ENCODE results near the gene PLK2. TPM values are rescaled to one million over a fixed set of nuclear protein-coding genes. Genes with fewer than 3 reads are reported as not detected.

The PLK2 gene
- total RNA-seq, 2 experiments from 2014 or later = 4.9 to 7.5 TPM

DNA sequence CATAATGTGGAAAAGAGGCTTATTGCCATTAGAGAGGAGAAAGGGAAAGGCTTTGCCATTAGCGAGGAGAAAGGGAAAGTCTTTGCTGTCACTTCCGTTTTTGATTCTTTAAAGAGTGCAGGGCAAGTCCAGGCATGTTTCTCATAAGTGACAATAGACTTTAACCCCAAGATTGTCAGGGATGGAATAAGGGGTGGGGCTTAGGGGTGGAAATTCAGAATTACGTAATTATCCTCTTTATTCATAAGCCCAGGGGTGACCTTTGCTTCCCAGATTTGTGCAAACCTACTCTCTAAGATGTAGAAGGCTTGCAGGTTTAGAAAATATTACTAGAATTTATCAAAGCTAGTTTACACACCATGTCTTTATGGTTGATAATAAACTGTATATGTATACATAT is 2.3 kb upstream of the PLK2 start:
- no peak for DNase-seq
- H3K27ac Mint-ChIP-seq = no peak overlapping the region
- CTCF ChIA-PET = interaction anchor here (2.7 to 4.1 kb wide), 3 partner anchors 812 to 1164 kb away, joined by 19 to 34 read pairs (median 22); no protein-coding TSS in a partner anchor
- H3K4me3 Mint-ChIP-seq = no peak overlapping the region
- ATAC-seq = no peak
- peaks cover 29% of the 10 kb centered on the region for H3K27me3 Mint-ChIP-seq
- H3K9me3 Mint-ChIP-seq (ENCODE audit: low read depth) = no peaks in the 10 kb centered on the region
- H3K36me3 Mint-ChIP-seq = no peaks in the 10 kb centered on the region
- peaks cover 26% of the 10 kb centered on the region for H3K4me1 Mint-ChIP-seq

- DNase-seq = peak; percentile 91
- Mint-ChIP-seq H3K36me3 (no peaks in the 10 kb centered on the region), H3K4me3 (peak overlapping the region; percentile 70), H3K4me1 (peaks cover 19% of the 10 kb centered on the region), H3K27me3 (peaks cover 34% of the 10 kb centered on the region), H3K9me3 (ENCODE audit: low read depth) (no peaks in the 10 kb centered on the region), H3K27ac (peak overlapping the region; percentile 52)
- peak; percentile 76 for ATAC-seq
- CTCF ChIA-PET = interaction anchor here (0.6 to 4.1 kb wide), 16 partner anchors 12 to 1165 kb away, joined by 3 to 34 read pairs (median 4); no protein-coding TSS in a partner anchor
Observed at GRCh38 chr5:58460732-58461286, 923 bp upstream of the PLK2 start.

GRCh38 chr5:58459146-58460001 is 512 bp downstream of the PLK2 start:
- ATAC-seq = peak; percentile 1
- peak overlapping the region; percentile 70 for H3K4me3 Mint-ChIP-seq
- no peaks in the 10 kb centered on the region for H3K9me3 Mint-ChIP-seq (ENCODE audit: low read depth)
- CTCF ChIA-PET = interaction anchor here (1.9 to 4.1 kb wide), 5 partner anchors 11 to 1161 kb away, joined by 4 to 34 read pairs (median 16); no protein-coding TSS in a partner anchor
- H3K36me3 Mint-ChIP-seq = no peaks in the 10 kb centered on the region
- peaks cover 34% of the 10 kb centered on the region for H3K27me3 Mint-ChIP-seq
- H3K27ac Mint-ChIP-seq = no peak overlapping the region
- DNase-seq = no peak
- H3K4me1 Mint-ChIP-seq = peaks cover 19% of the 10 kb centered on the region

DNA sequence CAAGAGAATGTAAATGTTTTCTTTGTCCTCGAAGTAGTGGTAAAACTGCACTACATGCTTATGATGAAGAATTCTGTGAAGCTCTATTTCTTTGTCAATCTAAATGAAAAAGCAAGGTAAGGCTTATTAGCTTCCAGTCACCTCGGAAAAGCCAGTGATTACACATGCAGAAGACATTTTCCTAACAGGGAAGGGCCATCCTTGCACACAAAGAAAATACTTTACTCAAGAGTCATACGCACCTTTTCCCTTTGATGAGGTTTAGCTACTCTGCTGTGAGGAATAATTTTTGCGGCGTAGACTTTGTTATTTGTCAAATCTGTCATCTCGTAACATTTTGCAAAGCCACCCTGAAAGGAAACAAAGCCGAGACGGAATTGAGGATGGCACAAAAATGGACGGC is 1.1 kb downstream of the PLK2 start:
- H3K27me3 Mint-ChIP-seq = peaks cover 32% of the 10 kb centered on the region
- CTCF ChIA-PET = interaction anchor here (1.9 to 4.1 kb wide), 3 partner anchors 680 to 1160 kb away, joined by 4 to 34 read pairs (median 16); no protein-coding TSS in a partner anchor

DNA sequence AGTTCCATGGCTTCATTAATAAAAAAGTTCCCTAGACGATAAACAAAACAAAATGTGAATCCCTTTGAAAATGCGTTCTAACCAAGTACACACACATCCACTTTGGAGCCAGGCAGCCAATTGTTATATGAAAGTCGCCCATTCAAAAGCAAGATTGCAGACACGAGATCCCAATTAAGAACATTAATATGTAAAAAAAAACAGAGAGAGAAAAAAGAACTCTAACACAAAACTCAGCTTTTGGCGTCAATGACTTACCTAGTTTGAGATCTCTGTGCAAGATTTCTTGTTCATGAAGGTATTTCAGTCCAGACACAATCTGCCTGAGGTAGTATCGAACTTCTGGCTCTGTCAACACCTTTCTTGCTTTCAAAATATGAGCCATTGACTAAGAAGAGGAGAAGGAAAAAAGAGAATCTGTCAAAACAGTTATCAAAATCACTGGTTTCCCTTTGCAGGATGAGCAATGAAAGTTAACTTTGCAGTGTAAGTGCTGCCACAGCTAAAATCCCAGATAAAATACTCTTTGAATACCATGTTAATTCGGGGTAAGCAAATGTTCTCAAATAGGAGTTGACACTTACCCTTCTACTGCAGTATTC is 1.6 kb downstream of the PLK2 start:
- DNase-seq (no peak), ATAC-seq (no peak)
- Mint-ChIP-seq H3K4me1 (peaks cover 19% of the 10 kb centered on the region), H3K27me3 (peaks cover 32% of the 10 kb centered on the region), H3K9me3 (ENCODE audit: low read depth) (no peaks in the 10 kb centered on the region), H3K36me3 (no peaks in the 10 kb centered on the region), H3K4me3 (peak overlapping the region; percentile 1), H3K27ac (peak overlapping the region; percentile 12)
- CTCF ChIA-PET = interaction anchor here (4.1 kb wide), 1 partner anchor 1160 kb away, joined by 34 read pairs; no protein-coding TSS in a partner anchor

More for the DNA sequence above, 1.1 kb downstream of the PLK2 start:
- no peak for ATAC-seq
- DNase-seq = no peak
- H3K9me3 Mint-ChIP-seq (ENCODE audit: low read depth) = no peaks in the 10 kb centered on the region
- H3K36me3 Mint-ChIP-seq = no peaks in the 10 kb centered on the region
- peak overlapping the region; percentile 70 for H3K4me3 Mint-ChIP-seq
- no peak overlapping the region for H3K27ac Mint-ChIP-seq
- H3K4me1 Mint-ChIP-seq = peaks cover 19% of the 10 kb centered on the region

- H3K9me3 Mint-ChIP-seq (ENCODE audit: low read depth) = no peaks in the 10 kb centered on the region
- H3K27me3 Mint-ChIP-seq = peaks cover 38% of the 10 kb centered on the region
- no peaks in the 10 kb centered on the region for H3K36me3 Mint-ChIP-seq
- no peak overlapping the region for H3K27ac Mint-ChIP-seq
- CTCF ChIA-PET = interaction anchor here (1.1 kb wide), 1 partner anchor 10 kb away, joined by 3 read pairs; no protein-coding TSS in a partner anchor
- ATAC-seq (no peak), DNase-seq (no peak)
- peaks cover 13% of the 10 kb centered on the region for H3K4me1 Mint-ChIP-seq
- H3K4me3 Mint-ChIP-seq = no peak overlapping the region
Observed at GRCh38 chr5:58457050-58457449, 2.8 kb downstream of the PLK2 start.

DNA sequence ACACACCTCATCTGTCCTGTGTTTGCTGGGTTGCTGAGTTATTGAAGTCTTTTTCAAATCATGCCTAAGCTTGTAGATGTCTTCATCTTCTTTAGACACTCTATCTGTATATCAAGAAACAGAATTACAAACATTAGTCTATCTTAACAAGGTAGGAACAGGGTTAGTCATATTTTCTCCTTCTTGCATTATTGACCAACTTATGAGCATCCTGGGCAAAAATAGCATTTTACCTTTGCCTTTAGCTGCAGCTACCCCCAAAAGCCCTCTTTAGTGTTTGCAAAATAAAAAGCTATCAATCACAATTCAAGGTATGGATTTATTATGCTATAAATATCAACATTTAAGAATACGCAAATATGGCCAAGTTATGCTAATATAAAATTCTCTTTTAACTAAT is 3.4 kb downstream of the PLK2 start:
- ATAC-seq (no peak), DNase-seq (no peak)
- Mint-ChIP-seq H3K4me1 (peaks cover 11% of the 10 kb centered on the region), H3K4me3 (no peak overlapping the region), H3K36me3 (no peaks in the 10 kb centered on the region), H3K27me3 (peaks cover 40% of the 10 kb centered on the region), H3K9me3 (ENCODE audit: low read depth) (no peaks in the 10 kb centered on the region), H3K27ac (no peak overlapping the region)
- CTCF ChIA-PET = interaction anchor here (1.1 kb wide), 1 partner anchor 10 kb away, joined by 3 read pairs; no protein-coding TSS in a partner anchor

- DNase-seq = no peak
- no peaks in the 10 kb centered on the region for H3K36me3 Mint-ChIP-seq
- no peaks in the 10 kb centered on the region for H3K9me3 Mint-ChIP-seq (ENCODE audit: low read depth)
- peaks cover 40% of the 10 kb centered on the region for H3K27me3 Mint-ChIP-seq
- ATAC-seq = no peak
- CTCF ChIA-PET = interaction anchor here (1.1 kb wide), 1 partner anchor 11 kb away, joined by 3 read pairs; no protein-coding TSS in a partner anchor
- H3K4me1 Mint-ChIP-seq = peaks cover 6% of the 10 kb centered on the region
- no peak overlapping the region for H3K27ac Mint-ChIP-seq
- H3K4me3 Mint-ChIP-seq = no peak overlapping the region
Observed at GRCh38 chr5:58456026-58456425, 3.9 kb downstream of the PLK2 start.

DNA sequence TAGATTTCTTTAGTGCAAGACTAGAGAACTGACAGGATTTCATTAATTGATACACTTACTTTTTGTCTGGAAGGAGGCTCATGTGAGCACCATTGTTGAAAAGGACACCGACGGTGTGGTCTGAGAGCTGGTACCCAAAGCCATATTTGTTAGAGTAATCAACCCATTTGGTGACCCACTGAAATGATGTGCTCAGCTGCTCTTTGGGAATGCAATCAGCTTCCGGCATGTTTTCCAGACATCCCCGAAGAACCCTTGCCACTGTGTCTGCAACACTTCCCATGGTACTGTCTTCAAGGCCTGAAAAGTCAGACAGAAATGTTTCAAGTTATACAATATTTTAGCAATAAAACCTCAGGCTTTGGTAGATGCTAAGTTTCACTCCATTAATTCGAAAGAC is 4.4 kb downstream of the PLK2 start:
- Mint-ChIP-seq H3K27ac (no peak overlapping the region), H3K4me1 (peaks cover 3% of the 10 kb centered on the region), H3K36me3 (no peaks in the 10 kb centered on the region), H3K4me3 (no peak overlapping the region), H3K9me3 (ENCODE audit: low read depth) (no peaks in the 10 kb centered on the region), H3K27me3 (peaks cover 43% of the 10 kb centered on the region)
- no peak for DNase-seq
- no peak for ATAC-seq
- CTCF ChIA-PET = no interaction called here

DNA sequence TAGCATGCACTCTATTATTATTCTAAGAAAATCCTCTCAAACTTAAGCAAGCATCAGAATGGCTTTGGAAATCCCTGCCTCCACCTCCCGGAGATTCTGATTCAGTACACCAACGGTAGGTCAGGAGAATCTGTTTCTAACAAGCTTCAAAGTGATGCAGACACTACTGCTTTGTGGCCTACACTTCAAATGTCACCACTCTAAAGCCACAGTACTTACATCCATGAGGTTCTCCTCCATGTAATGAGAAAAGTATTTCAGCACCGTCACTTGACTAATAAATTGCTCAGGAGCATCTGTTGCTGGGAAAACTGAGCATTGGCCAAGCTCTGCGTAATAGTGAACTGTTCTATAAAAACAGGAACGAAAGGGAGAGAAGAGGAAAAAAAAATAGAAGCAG is 4.8 kb downstream of the PLK2 start:
- Mint-ChIP-seq H3K27ac (no peak overlapping the region), H3K4me1 (peaks cover 3% of the 10 kb centered on the region), H3K4me3 (no peak overlapping the region), H3K36me3 (no peaks in the 10 kb centered on the region), H3K27me3 (peaks cover 43% of the 10 kb centered on the region), H3K9me3 (ENCODE audit: low read depth) (no peaks in the 10 kb centered on the region)
- CTCF ChIA-PET = no interaction called here
- DNase-seq (no peak), ATAC-seq (no peak)

DNA sequence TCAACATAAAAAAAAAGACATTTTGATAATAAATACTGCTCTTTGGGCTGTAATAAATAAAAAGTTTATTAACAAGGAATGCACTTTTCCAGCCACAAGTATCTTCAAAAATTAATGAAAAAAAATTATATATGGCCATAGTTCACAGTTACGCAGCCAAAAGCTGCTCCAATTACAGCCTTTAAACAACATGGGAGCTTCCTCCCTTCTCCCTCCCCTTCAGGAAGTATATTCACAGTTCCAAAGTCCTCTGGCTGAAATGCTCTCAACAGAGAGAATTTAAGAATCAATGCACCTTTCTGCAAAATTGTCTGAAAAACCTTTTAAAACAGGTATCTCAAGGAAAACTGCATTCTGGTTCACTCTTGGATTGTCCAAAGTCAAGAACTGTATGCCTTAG is 5.9 kb downstream of the PLK2 start:
- Mint-ChIP-seq H3K9me3 (ENCODE audit: low read depth) (no peaks in the 10 kb centered on the region), H3K27ac (no peak overlapping the region), H3K4me1 (no peaks in the 10 kb centered on the region), H3K4me3 (no peak overlapping the region), H3K36me3 (no peaks in the 10 kb centered on the region), H3K27me3 (peaks cover 39% of the 10 kb centered on the region)
- DNase-seq = no peak
- CTCF ChIA-PET = no interaction called here
- no peak for ATAC-seq

DNA sequence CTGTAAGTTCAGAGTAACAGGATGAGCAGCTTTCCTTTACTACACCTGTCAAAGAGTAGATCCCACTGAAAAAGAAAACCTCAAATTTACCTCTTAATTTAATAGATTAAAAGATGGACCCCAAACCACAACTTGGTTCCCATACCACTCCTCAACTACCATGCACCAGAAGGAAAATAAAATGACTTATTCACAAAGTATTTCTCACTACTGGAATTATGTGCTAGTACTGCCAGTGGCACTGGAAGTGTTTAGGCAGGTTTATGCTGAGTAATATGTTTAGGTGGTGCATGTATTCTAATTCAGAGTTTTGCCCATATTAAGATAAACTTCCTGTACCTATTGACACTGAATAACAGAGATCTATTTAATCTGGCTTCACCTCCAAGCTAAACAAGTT is 6.6 kb downstream of the PLK2 start:
- peaks cover 32% of the 10 kb centered on the region for H3K27me3 Mint-ChIP-seq
- H3K27ac Mint-ChIP-seq = no peak overlapping the region
- CTCF ChIA-PET = no interaction called here
- no peak overlapping the region for H3K4me3 Mint-ChIP-seq
- H3K9me3 Mint-ChIP-seq (ENCODE audit: low read depth) = no peaks in the 10 kb centered on the region
- ATAC-seq (no peak), DNase-seq (no peak)
- no peaks in the 10 kb centered on the region for H3K36me3 Mint-ChIP-seq
- H3K4me1 Mint-ChIP-seq = no peaks in the 10 kb centered on the region

DNA sequence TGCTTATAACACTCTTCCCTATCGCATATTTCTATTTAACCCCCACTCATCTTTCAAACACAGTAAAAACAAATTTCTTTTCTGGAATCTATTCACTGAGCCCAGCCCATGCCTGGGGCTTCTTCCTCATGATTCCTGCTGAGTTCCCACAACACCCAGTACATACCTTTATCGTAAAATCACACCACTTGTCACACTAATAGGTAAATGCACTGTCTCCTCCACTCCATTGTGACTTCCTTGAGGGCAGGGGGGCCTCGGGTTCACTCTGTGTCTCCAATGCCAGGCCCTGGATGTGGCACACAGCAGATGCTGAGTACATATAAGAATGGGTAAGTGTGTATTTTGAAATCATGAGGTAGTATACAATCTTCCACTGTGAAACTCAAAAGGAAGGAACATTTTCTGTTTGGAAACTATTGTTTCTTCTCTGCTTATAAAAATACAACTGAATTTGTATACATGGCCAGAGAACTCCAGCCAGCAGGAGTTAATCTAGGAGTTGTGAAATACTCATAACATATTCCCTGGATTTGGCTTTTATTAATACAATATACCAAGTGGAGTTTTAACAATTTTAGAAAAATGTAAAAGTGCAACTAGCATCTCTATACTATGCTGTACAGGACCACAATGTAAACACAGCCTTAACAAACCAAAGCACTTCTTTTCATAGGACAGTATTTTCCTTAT is 7.2 kb downstream of the PLK2 start:
- ATAC-seq = no peak
- no peak for DNase-seq
- H3K27me3 Mint-ChIP-seq = peaks cover 27% of the 10 kb centered on the region
- H3K4me1 Mint-ChIP-seq = no peaks in the 10 kb centered on the region
- H3K27ac Mint-ChIP-seq = no peak overlapping the region
- no peak overlapping the region for H3K4me3 Mint-ChIP-seq
- CTCF ChIA-PET = no interaction called here
- no peaks in the 10 kb centered on the region for H3K9me3 Mint-ChIP-seq (ENCODE audit: low read depth)
- no peaks in the 10 kb centered on the region for H3K36me3 Mint-ChIP-seq

Measured in activated CD8-positive, alpha-beta memory T cell treated with anti-CD3 and anti-CD28 coated beads, Interleukin-2, amount 10 ng/mL, durations not matched to agents 7 days and 5 days (primary cell).